HG02852 (cell line): Measurements from ENCODE around the gene ARMH1.
A peak's percentile ranks its signal among the peaks of the same experiment; 100 is the strongest.
"Not testable (repeated sequence)": the region's sequence is repeated elsewhere in the genome, so short reads cannot be mapped to it uniquely, and the experiment has no call there.

Experiments used
- ATAC-seq: cut with Tn5 transposase; IDR thresholded peaks from one replicate; pipeline ENCODE4 v1.9.1; 2021; ENCODE audit warnings: mild to moderate bottlenecking, moderate library complexity; ENCODE audit not compliant: unreplicated experiment

ARMH1 gene

DNA sequence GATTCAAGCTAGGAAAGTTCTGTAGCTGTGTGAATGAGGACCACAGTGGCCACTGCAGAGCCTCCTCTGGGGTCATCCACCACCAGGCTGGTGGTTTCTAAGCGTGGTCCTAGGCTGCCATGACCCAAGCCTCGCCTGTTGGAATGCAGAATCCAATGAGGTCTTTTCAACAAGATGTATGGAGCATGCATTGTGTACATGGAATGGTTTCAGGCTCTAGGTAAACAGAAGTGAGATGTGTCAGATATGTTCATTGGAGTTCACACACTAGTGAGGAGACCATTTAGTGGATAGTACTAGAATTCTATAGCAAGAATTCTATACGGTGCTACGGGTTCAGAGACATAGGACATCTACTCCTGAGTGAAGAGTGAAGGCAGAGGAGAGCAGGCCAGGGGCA lies 45.8 kb downstream of the ARMH1 start:
- no peak for ATAC-seq

DNA sequence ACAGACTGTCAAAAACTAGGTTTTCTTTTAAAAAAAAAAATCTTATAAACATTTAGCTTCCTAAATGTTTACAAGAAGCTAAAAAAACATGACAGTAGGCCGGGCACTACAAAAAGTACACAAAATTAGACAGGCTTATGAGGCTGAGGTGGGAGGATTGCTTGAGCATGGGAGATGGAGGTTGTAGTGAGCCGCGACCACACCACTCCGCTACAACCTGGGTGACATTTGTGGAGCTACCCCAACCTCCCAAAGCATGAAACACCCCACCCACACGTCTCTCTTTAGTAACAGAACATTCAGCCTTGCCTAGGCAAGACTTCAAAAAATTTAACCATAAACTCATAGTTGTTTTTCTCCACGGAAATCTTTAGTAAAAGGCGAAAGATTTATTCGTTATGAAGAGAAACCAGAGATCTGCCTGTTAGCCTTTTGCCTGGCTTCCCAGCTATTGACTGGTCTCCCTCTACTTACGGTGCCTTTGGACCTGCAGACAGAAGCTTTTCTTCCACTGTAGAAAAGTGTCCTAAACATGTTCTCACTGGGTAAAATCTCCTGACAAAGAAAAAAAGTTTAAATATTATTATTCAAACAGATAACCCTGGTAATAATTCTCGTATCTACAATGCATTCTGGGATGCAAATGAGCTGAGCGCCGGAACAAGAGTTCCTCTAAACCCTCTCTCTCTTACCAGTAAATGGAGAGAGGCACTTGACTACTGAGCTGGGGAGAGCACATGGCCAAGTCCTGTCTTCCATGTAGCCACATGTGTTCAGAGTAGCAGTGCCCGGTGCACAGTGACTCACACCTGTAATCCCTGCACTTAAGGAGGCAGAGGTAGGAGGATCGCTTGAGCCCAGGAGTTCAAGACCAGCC lies 47.2 kb downstream of the ARMH1 start:
- ATAC-seq: peak; percentile 63

DNA sequence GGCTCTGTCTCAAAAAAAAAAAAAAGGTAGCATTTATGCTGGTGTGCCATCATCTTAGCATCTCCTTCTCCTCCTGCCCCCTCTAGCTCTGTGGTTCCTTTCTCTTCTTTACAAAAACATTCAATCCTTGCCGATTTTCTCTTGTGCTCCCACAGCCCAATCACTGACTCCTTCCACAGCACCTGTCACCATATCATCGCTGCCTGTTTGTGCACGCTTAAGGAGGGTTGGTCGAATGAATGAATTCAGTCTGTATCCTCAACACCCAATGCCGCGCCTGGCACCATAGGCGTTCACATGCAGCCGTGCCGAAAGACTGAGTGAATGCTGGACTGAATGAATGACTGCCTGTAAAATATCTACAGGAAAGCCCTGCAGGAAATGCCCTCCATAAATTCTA lies 48.5 kb downstream of the ARMH1 start:
- ATAC-seq: no peak

- no peak for ATAC-seq
These were observed 49.2 kb downstream of the ARMH1 start for GRCh38 chr1:44723496-44724295.

- ATAC-seq: no peak
These were observed 49.9 kb downstream of the ARMH1 start for GRCh38 chr1:44724296-44724954.

GRCh38 chr1:44724955-44725698 lies 50.6 kb downstream of the ARMH1 start:
- no peak for ATAC-seq

GRCh38 chr1:44730741-44731512 lies 56.4 kb downstream of the ARMH1 start, which contains the start of gene RNU5D-1:
RNU5D-1 (minus strand) TSS chr1:44731170.
- ATAC-seq: peak; percentile 67

- no peak for ATAC-seq
These were observed 58.9 kb downstream of the ARMH1 start for GRCh38 chr1:44733365-44733764.

GRCh38 chr1:44733784-44734183 lies 59.3 kb downstream of the ARMH1 start:
- ATAC-seq: no peak

- ATAC-seq: no peak
These were observed 61.5 kb downstream of the ARMH1 start for GRCh38 chr1:44735992-44736391.

DNA sequence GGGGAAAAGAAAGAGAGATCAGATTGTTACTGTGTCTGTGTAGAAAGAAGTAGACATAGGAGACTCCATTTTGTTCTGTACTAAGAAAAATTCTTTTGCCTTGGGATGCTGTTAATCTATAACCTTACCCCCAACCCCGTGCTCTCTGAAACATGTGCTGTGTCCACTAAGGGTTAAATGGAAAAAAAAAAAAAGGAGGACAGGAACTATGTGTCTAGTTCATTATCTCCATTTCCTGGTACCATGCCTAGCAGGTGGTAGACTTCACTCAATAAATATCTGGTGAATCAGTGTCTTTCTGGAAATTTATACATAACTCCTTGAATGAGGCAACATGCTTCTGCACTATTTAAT lies 64.4 kb downstream of the ARMH1 start:
- not testable (repeated sequence) for ATAC-seq

DNA sequence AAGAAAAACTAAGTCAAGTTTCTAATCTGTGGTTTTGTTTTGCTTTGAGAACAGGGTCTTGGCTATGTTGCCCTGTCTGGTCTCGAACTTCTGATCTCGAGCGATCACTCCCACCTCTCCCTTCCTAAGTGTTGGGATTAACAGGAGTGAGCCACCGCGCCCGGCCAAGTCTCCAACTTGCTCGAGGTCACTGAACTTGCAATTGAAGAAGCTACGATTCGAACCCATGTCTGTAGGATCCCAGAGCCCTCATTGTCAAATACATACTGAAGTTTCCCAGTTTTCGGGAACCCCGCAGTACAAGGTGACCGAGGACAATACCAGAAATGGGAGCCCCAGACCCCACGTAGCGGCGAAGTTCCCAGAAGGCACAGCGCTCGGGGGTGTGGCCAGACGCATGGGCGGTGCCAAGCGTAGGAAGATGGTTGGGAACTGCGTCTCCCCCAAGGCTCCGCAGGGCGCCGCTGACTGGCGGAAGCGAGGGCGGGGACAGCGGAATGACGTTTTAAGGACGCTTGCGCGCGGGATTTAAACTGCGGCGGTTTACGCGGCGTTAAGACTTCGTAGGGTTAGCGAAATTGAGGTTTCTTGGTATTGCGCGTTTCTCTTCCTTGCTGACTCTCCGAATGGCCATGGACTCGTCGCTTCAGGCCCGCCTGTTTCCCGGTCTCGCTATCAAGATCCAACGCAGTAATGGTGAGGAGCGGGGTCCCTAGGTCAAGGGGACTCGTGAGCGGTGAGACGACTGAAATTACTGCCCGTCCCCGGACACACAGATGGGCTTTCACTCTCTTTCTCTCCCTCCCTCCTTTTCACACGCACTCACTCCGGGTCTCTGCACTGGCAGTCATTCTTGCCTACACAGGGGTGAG lies 65.0 kb downstream of the ARMH1 start, which contains the start of gene KIF2C:
KIF2C (plus strand) TSS at position 531 of the 872 bp plus-strand sequence; CDS start at position 627, 96 bp downstream.
- peak; percentile 96 for ATAC-seq

- ATAC-seq: no peak
These were observed 65.7 kb downstream of the ARMH1 start for GRCh38 chr1:44740179-44740617.

DNA sequence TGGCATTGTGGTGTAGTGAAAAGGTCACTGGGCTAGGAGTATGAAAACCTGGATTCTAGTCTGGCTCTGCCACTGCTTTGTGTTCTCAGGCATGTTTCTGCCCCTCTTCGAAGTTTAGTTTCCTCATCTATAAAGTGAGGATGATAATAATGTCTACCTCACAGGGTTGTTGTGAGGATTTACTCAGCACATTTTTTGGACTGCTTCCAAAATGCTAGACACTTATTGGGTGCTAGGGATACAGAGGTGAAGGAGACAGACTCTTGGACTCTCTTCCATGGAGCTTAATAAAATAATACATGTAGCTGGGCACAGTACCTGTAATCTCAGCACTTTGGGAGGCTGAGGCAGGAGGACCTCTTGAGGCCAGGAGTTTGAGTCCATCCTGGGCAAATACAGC lies 68.7 kb downstream of the ARMH1 start:
- ATAC-seq: no peak

DNA sequence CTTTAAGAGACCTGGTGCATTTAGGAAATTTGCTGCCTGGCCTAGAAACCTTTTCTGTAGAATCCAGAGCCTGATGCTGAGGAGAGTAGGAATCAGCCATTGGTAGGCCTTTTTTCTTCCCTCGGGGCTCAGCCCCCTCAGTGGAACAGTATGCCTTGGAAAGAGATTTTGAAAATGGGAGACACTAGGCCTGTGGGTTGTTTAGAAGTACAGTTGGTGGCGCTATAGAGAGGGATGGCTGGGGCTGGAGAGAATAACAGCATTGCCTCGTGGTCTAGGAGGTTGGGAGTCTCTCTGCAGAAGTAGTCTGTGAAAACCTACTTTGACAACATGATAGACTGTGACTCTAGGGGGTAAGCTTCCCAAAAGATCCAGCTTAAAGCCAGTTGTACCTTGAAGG lies 73.4 kb downstream of the ARMH1 start:
- ATAC-seq: no peak

DNA sequence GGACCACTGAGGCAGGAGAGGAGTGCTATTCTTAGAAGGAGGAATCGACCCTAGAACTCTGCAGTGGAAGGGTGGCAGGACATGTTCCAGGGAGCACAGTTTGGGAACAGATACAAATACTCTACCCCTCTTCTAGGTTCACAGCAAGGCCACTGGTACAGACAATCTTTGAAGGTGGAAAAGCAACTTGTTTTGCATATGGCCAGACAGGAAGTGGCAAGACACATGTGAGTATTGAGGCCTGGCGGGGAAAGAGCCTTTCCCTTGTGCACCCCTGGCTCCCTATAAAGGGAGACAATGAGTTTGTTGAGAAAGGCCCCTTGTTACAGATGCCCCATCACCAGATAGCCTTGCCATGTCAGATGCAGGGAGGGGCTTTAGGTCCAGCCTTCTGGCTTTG lies 82.9 kb downstream of the ARMH1 start:
- peak; percentile 64 for ATAC-seq

- ATAC-seq: no peak
These were observed 84.6 kb downstream of the ARMH1 start for GRCh38 chr1:44759077-44759476.

- ATAC-seq: no peak
These were observed 86.4 kb downstream of the ARMH1 start for GRCh38 chr1:44760876-44761275.

- not testable (repeated sequence) for ATAC-seq
These were observed 91.9 kb downstream of the ARMH1 start for GRCh38 chr1:44766421-44766820.
